Measurements from ENCODE around the gene KLC3. TPM values are rescaled to one million over a fixed set of nuclear protein-coding genes. Genes with fewer than 3 reads are reported as not detected.

Gene KLC3
- total RNA-seq, 2 donors from 2014 or later, result 3.4 to 7.0 TPM

DNA sequence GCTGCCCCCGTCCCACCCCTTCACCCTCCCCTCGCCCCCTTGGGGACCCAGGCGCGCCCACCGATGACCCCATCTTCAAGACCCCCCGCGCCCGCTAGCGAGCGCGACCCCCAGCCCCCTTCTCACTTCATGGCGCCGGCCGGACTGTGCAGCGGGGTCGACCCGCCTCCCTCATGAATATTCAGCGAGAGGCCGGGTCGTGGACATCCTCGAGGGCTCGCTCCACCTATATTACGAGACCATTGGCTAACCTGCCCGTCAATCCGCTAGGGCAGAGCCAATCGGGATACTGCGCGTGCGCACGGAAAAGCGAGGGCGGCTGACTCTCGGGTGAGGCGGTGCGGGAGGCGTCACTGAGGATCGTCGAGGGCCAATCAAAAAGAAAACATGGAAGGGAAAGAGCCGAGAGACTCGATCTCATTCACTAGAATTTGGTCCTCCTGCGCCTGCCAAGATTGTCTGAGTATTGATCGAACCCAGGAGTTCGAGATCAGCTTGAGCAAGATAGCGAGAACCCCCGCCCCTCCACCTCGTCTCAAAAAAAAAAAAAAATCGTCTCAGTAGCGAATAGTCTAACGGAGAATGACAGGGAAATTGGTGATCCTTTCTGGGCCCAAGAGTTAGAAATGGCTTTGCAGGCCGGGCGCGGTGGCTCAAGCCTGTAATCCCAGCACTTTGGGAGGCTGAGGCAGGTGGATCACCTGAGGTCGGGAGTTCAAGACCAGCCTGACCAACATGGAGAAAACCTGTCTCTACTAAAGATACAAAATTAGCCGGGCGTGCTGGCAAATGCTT is 30.1 kb downstream of the KLC3 start, which contains the start of gene ERCC2:
Gene ERCC2, minus strand, starts transcription at position 164 of the 795 bp plus-strand sequence. Its CDS starts 33 bp downstream, at position 131.
- TF ChIP-seq CTCF (IDR thresholded peaks at IDR 0.05) (no peak), POLR2A (IDR thresholded peaks at IDR 0.05) (peak; percentile 53), POLR2AphosphoS5 (IDR thresholded peaks at IDR 0.05) (peak; percentile 100)
- intact Hi-C loops (cut with DNase I), result no loop called here
- Histone ChIP-seq H3K36me3 (no peaks in the 10 kb centered on the region), H3K27me3 (replicated peaks; ENCODE audit: insufficient read depth) (no peaks in the 10 kb centered on the region), H3K9me3 (no peaks in the 10 kb centered on the region), H3K4me1 (replicated peaks) (no peaks in the 10 kb centered on the region), H3K27ac (peak within 1 kb of the TSS; percentile 72 to 73), H3K4me3 (peak within 1 kb of the TSS; percentile 72 to 86)
- peak; percentile 99 for DNase-seq (ENCODE audit: low spot score)
- 4% methylated on average over 55 of the region's 55 CpGs for WGBS

DNA sequence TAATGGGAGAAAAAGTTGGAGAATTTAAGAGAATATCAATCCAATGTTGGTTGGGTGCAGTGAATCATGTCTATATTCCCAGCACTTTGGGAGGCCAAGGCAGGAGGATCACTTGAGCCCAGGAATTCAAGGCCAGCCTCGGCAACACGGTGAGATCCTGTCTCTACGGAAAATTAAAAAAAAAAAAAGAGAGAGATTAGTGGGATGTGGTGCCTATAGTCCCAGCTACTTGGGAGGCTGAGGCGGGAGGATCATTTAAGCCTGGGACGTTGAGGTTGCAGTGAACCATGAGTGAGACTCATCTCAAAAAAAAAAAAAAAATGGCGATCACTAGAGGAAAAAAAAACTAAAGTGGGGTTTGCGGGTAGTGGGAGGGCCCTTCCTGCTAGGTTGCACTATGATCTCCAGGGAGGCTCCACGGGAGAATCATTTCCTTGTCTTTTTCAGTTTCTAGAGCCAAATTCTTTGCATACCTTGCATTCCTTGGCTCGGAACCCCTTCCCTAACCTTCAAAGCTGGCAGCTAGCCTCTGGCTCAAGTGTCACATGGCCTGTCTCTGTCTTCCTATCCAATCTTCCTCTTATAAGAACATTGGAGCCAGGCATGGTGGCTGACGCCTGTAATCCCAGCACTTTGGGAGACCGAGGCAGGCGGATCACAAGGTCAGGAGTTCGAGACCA is 35.6 kb downstream of the KLC3 start:
- no peaks in the 10 kb centered on the region for H3K4me1 ChIP-seq (replicated peaks)
- peak; percentile 63 for DNase-seq (ENCODE audit: low spot score)
- no peak overlapping the region for H3K27ac ChIP-seq
- H3K4me3 ChIP-seq, result no peak overlapping the region
- no peaks in the 10 kb centered on the region for H3K27me3 ChIP-seq (replicated peaks; ENCODE audit: insufficient read depth)
- no peaks in the 10 kb centered on the region for H3K36me3 ChIP-seq
- no peaks in the 10 kb centered on the region for H3K9me3 ChIP-seq
- 54% methylated on average over 13 of the region's 13 CpGs for WGBS
- intact Hi-C loops (cut with DNase I), result no loop called here
- TF ChIP-seq POLR2AphosphoS5 (IDR thresholded peaks at IDR 0.05) (peak; percentile 78), CTCF (IDR thresholded peaks at IDR 0.05) (no peak)

GRCh38 chr19:45380107-45380506 is 39.6 kb downstream of the KLC3 start:
- 94% methylated on average over 1 of the region's 1 CpG for WGBS
- no peaks in the 10 kb centered on the region for H3K36me3 ChIP-seq
- no peak for DNase-seq (ENCODE audit: low spot score)
- intact Hi-C loops (cut with DNase I), result no loop called here
- no peak overlapping the region for H3K4me3 ChIP-seq
- no peaks in the 10 kb centered on the region for H3K9me3 ChIP-seq
- H3K4me1 ChIP-seq (replicated peaks), result no peaks in the 10 kb centered on the region
- H3K27ac ChIP-seq, result no peak overlapping the region
- no peaks in the 10 kb centered on the region for H3K27me3 ChIP-seq (replicated peaks; ENCODE audit: insufficient read depth)
- TF ChIP-seq POLR2AphosphoS5 (IDR thresholded peaks at IDR 0.05) (no peak), POLR2A (IDR thresholded peaks at IDR 0.05) (no peak), CTCF (IDR thresholded peaks at IDR 0.05) (no peak)

- Histone ChIP-seq H3K4me1 (replicated peaks) (no peaks in the 10 kb centered on the region), H3K27me3 (replicated peaks; ENCODE audit: insufficient read depth) (no peaks in the 10 kb centered on the region), H3K9me3 (no peaks in the 10 kb centered on the region), H3K4me3 (no peak overlapping the region), H3K27ac (no peak overlapping the region), H3K36me3 (no peaks in the 10 kb centered on the region)
- DNase-seq (ENCODE audit: low spot score), result no peak
- WGBS, result 83% methylated on average over 29 of the region's 29 CpGs
- intact Hi-C loops (cut with DNase I), result no loop called here
- TF ChIP-seq POLR2AphosphoS5 (IDR thresholded peaks at IDR 0.05) (no peak), CTCF (IDR thresholded peaks at IDR 0.05) (no peak), POLR2A (IDR thresholded peaks at IDR 0.05) (no peak)
Measured at GRCh38 chr19:45382426-45382825, 41.9 kb downstream of the KLC3 start.
